Measurements from ENCODE around the gene C1QTNF8.

DNA sequence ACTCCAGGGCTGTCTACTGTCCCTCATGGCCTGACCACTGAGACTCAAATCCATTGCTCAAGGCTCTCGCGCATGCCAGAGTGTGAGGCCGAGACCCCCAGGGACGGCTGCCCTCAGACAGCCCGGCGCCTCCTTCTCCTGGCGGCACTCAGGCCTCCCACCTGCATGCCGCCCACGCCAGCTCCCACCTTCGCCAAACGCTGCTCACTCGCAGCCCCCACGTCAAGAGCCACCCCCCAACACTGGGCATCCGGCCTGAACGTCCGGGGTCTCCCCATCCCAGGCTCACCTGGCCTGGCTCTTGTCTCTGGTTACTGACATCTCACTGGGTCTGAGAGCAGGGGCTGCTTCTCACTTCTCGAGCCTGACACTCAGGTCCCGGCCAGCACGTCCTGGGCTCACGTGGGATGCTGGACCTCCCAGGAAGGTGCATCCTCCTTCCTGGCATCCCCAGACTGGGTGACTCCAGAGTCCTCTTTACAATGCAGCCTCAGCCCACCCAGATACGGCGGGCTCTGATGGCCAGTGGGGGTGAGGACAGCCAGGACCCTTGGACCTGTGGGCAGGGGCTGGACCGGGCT lies 44.6 kb upstream of the C1QTNF8 start:
- TF ChIP-seq EZH2phosphoT487 (IDR thresholded peaks at IDR 0.05), result no peak
- TF ChIP-seq EZH2 (IDR thresholded peaks at IDR 0.05), result no peak
- TF ChIP-seq, protein P1, sequence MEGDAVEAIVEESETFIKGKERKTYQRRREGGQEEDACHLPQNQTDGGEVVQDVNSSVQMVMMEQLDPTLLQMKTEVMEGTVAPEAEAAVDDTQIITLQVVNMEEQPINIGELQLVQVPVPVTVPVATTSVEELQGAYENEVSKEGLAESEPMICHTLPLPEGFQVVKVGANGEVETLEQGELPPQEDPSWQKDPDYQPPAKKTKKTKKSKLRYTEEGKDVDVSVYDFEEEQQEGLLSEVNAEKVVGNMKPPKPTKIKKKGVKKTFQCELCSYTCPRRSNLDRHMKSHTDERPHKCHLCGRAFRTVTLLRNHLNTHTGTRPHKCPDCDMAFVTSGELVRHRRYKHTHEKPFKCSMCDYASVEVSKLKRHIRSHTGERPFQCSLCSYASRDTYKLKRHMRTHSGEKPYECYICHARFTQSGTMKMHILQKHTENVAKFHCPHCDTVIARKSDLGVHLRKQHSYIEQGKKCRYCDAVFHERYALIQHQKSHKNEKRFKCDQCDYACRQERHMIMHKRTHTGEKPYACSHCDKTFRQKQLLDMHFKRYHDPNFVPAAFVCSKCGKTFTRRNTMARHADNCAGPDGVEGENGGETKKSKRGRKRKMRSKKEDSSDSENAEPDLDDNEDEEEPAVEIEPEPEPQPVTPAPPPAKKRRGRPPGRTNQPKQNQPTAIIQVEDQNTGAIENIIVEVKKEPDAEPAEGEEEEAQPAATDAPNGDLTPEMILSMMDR (IDR thresholded peaks at IDR 0.05), result no peak

Measured in neural progenitor cell (in vitro differentiated cells).